Pons (tissue), 1 donor: ENCODE results near the gene ANTXR2.
"Not testable (repeated sequence)": the region's sequence is repeated elsewhere in the genome, so short reads cannot be mapped to it uniquely, and the experiment has no call there.

Source experiments
- DNase-seq: peaks from one replicate; pipeline ENCODE4 v3.0.0-alpha.2; 2016; ENCODE audit warnings: low spot score

Gene ANTXR2

DNA sequence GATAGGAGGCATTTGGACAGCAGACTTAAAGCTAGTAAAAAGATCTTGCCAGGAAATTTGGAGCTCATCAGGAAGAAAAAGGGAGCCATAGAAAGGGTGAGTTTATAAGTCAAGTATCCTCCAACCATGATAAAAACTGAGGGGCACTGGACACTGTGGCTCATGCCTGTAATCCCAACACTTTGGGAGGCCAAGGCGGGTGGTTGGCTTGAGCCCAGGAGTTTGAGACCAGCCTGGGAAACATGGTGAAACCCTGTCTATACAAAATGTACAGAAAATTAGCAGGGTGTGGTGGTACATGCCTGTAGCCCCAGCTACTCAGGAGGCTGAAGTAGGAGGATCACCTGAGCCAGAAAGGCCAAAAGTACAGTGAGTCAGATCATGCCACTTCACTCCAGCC, 48.7 kb downstream of the ANTXR2 start:
- no peak for DNase-seq

GRCh38 chr4:80022282-80022681, 50.7 kb downstream of the ANTXR2 start:
- DNase-seq: no peak

DNA sequence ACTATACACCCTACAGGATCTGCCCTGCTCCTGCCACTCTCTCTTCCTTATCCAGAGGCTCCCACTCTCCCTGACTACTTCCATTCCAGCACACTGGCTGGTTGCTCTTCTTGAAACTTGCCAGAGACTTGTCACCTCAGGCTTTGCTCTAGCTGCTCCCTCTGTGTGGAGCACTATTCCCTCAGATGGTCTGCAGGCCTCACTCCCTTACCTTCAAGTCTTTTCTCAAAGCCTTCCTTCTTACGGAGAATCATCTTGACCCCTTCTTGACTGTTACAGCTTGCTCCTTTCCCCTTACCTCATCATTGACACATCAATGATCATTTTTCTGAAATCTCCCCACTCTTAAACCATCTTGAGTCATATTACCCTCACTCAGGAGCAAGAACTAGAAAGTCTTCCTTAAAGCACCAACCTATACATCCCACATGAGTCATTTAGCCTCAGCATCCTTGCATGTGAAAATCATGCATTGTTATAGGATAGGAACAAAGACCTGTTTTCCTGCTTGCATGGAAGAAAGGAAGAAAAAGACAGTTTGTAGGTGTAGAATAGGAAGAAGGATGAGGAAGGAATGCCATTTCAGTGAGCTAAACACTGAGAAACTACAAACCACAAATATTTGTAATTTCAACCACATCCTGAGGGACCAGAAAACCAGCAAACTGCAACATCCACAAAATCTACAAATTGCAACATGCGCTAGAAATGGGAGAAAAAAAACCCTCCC, 55.7 kb downstream of the ANTXR2 start:
- no peak for DNase-seq

- DNase-seq: no peak
Observed at GRCh38 chr4:80016506-80016905, 56.5 kb downstream of the ANTXR2 start.

- no peak for DNase-seq
Observed at GRCh38 chr4:80015407-80016189, 57.4 kb downstream of the ANTXR2 start.

DNA sequence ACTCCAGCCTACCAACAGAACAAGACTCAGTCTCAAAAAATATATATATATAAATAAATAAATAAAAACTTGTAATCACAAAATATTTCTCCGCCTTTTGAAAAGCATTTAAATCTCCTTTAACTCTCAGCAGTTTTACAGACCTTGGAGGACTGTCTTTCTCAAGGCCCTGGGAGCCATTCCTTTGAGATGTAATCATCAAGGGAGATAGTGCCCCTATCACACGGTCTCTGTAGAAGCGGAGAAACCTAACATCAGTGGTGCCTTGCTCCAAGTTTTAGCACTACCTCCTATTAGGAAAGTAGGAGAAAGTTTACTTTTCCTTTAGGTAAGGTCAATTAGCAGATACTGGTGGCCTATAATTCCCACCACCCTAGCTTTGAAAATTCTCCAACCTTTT, 58.5 kb downstream of the ANTXR2 start:
- no peak for DNase-seq

DNA sequence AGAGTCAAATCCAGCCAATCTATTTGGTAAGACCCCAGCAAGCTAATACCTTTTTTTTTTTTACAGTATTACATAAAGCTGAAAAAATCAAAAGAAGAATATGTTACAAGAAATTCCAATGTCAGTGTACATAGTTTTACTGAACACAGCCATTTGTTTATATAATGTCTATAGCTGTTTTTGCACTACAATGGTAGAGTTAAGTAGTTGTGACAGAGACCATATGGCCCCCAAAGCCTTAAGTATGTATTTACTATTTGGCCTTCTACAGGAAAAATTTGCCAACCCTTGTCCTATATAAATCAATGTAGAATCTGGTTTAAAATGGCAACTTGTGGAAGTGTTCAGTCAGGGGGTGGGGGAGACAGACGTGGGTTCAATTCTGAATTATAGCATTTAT, 60.7 kb downstream of the ANTXR2 start:
- DNase-seq: no peak

DNA sequence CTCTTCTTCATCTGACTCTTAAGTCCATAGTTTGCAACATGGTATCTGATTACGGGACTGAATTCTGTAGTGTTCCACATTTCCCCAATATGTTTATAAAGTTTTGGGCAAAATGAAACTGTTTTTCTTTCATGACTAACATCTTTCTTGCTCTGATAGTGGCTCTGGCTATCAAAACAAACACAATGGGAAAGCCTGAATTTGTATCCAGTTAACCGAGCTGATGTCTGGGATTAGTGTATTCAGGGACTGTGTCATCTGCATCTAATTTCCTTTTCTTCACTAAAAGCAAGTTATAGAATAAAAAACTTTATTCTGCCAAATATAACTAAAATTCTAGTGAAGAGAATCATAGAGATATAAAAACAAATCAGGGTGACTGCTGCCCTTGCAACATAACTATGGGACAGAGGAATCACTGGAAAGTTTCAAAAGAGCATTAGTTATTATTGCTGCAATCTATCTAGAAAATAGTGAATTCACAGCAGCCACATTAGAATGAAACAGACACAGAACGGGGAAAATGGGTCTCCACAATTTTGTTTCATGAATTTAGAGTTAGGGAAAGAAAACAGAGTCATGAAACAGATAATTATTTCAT, 61.3 kb downstream of the ANTXR2 start:
- DNase-seq: no peak

DNA sequence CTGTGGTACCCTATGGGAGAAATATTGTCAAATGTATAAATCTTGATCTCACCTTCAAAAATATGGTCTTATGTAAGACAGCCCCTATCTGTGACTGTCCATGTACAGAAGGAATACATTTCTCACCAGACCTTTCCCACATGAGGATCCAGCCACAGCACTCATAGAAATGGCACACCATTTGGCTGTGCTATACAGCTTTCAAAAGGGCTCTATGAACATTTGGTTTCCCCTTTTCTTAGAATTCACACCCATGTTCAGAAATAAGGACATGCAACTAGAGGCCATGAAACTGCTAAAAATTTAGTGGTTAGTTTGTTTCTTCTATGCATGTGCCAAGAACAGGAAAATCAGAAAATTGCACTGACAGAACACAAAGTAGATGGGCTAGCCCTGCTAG, 62.7 kb downstream of the ANTXR2 start:
- no peak for DNase-seq

DNA sequence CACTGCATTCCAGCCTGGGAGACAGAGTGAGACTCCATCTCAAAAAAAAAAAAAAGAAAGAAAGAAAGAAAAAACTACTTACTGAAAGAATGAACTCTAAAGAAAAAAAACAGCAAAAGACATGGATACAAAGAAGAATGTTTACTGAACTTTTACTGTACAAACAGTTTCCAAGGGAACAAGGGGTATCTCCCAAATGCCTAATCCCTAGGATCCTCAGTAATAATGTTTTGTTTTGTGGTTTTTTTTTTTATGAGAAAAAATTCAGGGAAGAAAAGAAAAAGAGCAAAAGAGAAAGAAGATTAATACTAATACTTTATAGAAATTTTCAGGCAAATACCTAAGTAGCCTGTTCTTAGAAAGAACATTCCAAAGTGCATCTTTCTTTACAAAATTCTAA, 63.2 kb downstream of the ANTXR2 start:
- DNase-seq: no peak

- no peak for DNase-seq
Observed at GRCh38 chr4:80008971-80009370, 64.1 kb downstream of the ANTXR2 start.

GRCh38 chr4:80008351-80008750, 64.7 kb downstream of the ANTXR2 start:
- no peak for DNase-seq

DNA sequence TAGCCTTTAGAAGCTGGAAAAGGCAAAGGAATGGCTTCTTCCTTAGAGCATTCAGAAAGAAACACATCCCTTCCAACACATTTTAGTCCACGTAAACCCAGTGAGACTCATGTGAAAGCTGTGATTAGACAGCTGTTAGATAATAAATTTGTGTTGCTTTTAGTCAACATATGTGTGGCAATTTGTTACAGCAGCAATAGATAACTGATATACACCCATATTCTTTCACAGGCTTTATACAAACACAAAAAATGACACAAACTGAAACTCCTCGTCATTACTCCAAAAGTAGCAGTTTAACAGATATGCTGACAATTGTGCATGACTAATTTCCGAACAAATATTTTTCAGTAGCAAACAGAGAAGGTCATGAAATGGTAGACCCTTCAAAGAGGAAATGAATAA, 65.3 kb downstream of the ANTXR2 start:
- no peak for DNase-seq

DNA sequence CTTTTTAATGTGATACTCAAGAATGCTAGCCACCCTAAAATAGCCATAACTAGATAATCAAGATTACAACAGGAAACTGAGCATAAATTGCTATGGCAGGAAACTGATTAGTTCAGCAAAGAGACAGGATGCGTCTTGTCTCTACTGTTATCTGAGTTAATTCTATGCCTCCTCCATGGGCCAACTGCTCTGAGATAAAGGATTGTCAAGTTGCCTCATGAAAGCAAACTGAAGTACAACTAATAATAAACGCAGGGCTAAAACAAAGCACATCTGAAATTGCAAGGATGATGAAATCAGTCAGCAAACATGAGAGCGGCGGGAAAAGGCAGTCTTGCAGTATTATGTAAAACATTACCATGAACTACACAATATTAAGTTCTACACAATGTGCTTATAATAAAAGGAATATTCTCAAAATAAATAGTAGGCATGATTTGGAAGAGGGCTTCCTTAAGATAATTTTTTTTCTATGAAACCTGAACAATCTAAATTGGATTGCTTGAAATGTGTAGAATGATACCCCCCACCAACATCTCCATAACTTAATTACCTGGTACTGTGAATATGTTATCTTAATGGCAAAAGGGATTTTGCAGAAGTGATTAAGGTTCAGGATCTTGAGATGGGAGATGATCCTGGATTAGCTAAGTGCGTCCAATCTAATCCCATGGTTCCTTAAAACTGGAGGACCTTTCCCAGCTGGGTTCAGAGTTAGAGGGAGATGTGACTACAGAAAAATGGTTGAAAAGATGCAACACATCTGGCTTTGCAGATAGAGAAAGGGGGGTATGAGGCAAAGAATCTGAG, 65.9 kb downstream of the ANTXR2 start:
- DNase-seq: no peak

GRCh38 chr4:80005863-80006262, 67.2 kb downstream of the ANTXR2 start:
- DNase-seq: no peak

GRCh38 chr4:80004319-80004718, 68.7 kb downstream of the ANTXR2 start:
- DNase-seq: no peak

- DNase-seq: not testable (repeated sequence)
Observed at GRCh38 chr4:80002559-80002958, 70.5 kb downstream of the ANTXR2 start.

DNA sequence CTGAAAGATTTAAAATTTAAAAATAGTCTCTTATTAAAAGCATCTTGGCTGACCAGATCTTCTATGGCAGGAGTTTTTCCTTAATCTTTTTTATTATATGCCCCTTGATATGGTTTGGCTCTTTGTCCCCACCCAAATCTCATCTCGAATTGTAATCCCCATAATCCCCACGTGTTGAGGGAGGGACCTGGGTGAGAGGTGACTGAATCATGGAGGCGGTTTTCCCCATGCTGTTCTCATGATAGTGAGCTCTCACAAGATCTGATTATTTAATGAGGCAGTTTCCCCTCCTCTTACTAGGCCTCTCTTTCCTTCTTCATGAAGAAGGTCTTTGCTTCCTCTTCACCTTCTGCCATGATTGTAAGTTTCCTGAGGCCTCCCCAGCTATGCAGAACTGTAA, 74.0 kb downstream of the ANTXR2 start:
- DNase-seq: not testable (repeated sequence)

- DNase-seq: no peak
Observed at GRCh38 chr4:79998201-79998600, 74.8 kb downstream of the ANTXR2 start.

GRCh38 chr4:79996851-79997250, 76.2 kb downstream of the ANTXR2 start:
- no peak for DNase-seq

DNA sequence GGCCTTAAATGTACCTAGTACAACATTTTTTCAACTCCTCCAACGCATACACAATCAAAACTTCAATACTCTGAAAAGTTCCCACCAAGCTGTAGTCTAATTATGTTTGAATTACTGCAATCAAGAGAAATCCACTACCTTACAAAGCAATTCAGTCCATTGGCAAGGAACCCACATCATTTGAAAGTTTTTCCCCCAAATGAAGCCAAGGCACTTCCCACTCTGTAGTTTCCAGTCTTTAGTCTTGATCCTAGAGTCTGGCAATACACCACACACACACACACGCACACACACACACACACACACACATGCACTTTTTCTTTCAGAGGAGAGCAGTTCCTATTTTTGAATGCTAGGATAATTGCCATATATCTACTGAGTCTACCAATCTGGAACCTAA, 79.6 kb downstream of the ANTXR2 start:
- no peak for DNase-seq

- DNase-seq: no peak
Observed at GRCh38 chr4:79991601-79992000, 81.4 kb downstream of the ANTXR2 start.
